ENCODE results near the gene JPT1. TPM values are rescaled to one million over a fixed set of nuclear protein-coding genes. Genes with fewer than 3 reads are reported as not detected.
A peak's percentile ranks its signal among the peaks of the same experiment; 100 is the strongest.

Gene JPT1, protein sequence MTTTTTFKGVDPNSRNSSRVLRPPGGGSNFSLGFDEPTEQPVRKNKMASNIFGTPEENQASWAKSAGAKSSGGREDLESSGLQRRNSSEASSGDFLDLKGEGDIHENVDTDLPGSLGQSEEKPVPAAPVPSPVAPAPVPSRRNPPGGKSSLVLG
- total RNA-seq = 10 to 100 TPM; 15.1 to 23.4 (median 17.7) TPM

DNA sequence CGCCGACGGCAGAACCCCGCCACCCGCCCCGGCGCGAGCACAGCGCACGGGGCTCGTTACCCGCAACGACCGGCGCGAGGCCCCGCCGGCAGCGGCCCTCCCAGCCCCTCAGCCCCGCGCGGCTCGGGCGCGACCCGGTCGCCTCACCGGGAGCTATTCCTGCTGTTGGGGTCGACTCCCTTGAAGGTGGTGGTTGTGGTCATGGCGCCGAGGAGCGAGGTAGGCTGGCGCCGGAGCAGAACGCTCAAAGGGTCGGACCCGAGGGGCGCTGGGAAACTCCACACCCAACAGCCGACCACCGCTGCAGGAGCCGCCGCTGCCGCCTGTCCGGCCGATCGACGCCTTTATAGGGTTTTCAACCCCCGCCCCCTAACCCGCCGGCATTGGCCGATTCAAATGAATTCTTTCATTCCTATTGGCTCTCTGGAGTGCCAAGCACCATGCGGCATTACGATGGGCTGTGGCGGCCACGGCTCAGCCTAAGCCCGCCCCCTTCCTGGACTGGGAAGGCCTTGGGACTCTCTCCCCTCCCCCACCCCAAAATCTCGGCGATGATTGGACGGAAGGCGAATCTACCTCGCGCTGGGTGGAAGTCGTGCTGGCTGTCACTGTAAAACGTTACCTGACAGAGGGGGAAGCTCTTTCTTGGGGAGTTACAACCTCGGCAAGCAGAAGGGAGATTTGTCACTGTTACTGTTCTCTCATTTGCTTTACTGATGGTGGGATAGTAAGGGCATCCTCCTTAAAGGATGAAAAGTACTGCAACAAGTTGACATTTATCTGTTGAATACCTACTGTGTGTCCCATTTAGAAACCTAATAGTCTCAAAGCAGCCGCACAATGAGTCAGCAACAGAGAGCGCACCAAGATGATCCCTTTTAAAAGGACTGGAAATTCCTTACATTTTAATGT is at the start of gene JPT1:
Gene JPT1, minus strand, starts transcription at position 318 of the 912 bp plus-strand sequence. Its CDS starts 115 bp downstream, at position 203.
- Histone ChIP-seq H3K36me3 (no peaks in the 10 kb centered on the region), H3K9me3 (no peaks in the 10 kb centered on the region), H3K27ac (peak within 1 kb of the TSS in 1 of 3 donors; percentile 11), H3K27me3 (no peaks in the 10 kb centered on the region), H3K4me1 (peaks cover 10 to 12% of the 10 kb centered on the region in 2 donors), H3K4me3 (replicated peaks in 1 of 3) (peak within 1 kb of the TSS; percentile 30 to 63 (median 39))
- intact Hi-C loops (cut with DNase I) = no loop called here
- WGBS, 2 donors = 5 to 13% methylated on average over 12 to 29 of the region's 67 CpGs
- TF ChIP-seq, protein P1, sequence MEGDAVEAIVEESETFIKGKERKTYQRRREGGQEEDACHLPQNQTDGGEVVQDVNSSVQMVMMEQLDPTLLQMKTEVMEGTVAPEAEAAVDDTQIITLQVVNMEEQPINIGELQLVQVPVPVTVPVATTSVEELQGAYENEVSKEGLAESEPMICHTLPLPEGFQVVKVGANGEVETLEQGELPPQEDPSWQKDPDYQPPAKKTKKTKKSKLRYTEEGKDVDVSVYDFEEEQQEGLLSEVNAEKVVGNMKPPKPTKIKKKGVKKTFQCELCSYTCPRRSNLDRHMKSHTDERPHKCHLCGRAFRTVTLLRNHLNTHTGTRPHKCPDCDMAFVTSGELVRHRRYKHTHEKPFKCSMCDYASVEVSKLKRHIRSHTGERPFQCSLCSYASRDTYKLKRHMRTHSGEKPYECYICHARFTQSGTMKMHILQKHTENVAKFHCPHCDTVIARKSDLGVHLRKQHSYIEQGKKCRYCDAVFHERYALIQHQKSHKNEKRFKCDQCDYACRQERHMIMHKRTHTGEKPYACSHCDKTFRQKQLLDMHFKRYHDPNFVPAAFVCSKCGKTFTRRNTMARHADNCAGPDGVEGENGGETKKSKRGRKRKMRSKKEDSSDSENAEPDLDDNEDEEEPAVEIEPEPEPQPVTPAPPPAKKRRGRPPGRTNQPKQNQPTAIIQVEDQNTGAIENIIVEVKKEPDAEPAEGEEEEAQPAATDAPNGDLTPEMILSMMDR (IDR thresholded peaks at IDR 0.05) = peak in 1 of 6 experiments; percentile 8
- TF ChIP-seq POLR2A (IDR thresholded peaks at IDR 0.05) = peak; percentile 94 to 99
- peak; percentile 99 for DNase-seq

DNA sequence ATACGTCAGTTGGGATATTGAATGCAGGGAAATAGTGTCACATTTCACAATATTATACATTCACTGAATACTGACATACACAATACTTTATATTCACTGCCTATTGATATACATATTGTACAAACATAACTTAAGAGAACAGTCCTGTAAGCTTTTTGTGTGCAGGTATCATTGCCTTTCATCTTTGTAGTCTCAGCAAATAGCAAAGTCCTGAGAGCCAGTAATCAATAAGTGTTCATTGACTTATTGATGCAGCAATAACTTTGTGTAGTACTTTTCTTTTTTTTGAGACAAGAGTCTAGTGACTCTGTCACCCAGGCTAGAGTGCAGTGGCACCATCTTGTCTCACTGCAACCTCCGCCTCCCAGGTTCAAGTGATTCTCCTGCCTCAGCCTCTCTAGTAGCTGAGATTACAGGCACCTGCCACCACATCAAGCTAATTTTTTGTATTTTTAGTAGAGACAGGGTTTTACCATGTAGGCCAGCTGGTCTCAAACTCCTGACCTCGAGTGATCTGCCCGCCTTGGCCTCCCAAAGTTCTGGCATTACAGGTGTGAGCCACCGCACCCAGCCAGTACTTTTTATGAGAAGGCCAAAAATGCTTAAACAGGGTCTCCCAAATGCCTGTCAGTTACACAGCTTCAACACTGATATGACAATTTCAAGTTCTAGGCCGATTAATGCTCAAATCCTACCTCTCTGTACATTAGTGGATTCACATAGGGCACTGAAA is 45.7 kb upstream of the JPT1 start:
- Histone ChIP-seq H3K27me3 (no peaks in the 10 kb centered on the region), H3K9me3 (no peaks in the 10 kb centered on the region), H3K4me3 (replicated peaks in 1 of 3) (no peak overlapping the region), H3K27ac (no peak overlapping the region), H3K4me1 (peaks cover 0 to 5% of the 10 kb centered on the region in 2 donors), H3K36me3 (no peaks in the 10 kb centered on the region)
- intact Hi-C loops (cut with DNase I) = loop anchor here (5.0 kb wide), 1 partner anchor 238 kb away; no protein-coding TSS in a partner anchor
- TF ChIP-seq, protein P1 (IDR thresholded peaks at IDR 0.05) = no peak
- TF ChIP-seq POLR2A (IDR thresholded peaks at IDR 0.05) = no peak
- WGBS, 2 donors = 90 to 94% methylated on average over 6 of the region's 6 CpGs
- DNase-seq = no peak

DNA sequence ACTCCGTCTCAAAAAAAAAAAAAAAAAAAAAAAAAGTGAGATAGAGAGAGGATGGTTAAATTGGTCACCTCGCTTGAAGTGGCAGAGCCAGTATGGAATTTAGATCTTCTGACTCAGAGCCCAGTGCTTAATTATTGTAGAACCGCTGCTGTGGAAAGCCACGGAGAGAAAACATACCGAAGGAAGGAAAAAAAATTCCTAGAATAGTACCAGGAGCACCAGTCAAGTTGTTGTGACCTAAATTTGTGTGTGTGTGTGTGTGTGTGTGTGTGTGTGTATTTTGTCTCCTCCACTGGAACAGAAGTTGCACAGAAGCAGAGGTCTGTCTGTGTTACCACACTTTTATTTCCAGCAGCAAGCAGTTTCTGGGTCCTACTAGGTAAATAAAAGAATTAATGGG is 40.6 kb upstream of the JPT1 start:
- no peak overlapping the region for H3K27ac ChIP-seq
- no peak overlapping the region for H3K4me3 ChIP-seq (replicated peaks in 1 of 3)
- intact Hi-C loops (cut with DNase I) = no loop called here
- H3K36me3 ChIP-seq = no peaks in the 10 kb centered on the region
- 51 to 53% methylated on average over 4 of the region's 5 CpGs for WGBS, 2 donors
- no peak for DNase-seq
- TF ChIP-seq POLR2A (IDR thresholded peaks at IDR 0.05) = no peak
- TF ChIP-seq, protein P1 (IDR thresholded peaks at IDR 0.05) = no peak
- no peaks in the 10 kb centered on the region for H3K4me1 ChIP-seq
- H3K9me3 ChIP-seq = no peaks in the 10 kb centered on the region
- no peaks in the 10 kb centered on the region for H3K27me3 ChIP-seq

DNA sequence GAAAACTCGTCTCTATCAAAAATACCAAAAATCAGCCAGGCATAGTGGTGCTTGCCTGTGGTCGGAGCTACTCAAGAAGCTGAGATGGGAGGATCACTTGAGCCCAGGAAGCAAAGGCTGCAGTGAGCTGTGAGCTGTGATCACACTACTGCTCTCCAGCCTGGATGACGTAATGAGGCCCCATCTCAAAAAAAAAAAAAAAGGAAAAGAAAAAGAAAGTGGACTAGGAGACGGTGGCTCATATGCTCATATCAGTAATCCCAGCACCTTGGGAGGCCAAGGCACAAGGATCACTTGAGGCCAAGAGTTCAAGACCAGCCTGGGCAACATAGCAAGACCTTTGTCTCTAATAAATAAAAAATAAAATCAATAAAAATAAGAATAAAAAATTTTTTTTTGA is 37.3 kb upstream of the JPT1 start:
- H3K27me3 ChIP-seq = no peaks in the 10 kb centered on the region
- no peaks in the 10 kb centered on the region for H3K4me1 ChIP-seq
- H3K4me3 ChIP-seq (replicated peaks in 1 of 3) = no peak overlapping the region
- TF ChIP-seq, protein P1 (IDR thresholded peaks at IDR 0.05) = no peak
- no peak for TF ChIP-seq POLR2A (IDR thresholded peaks at IDR 0.05)
- no peaks in the 10 kb centered on the region for H3K36me3 ChIP-seq
- intact Hi-C loops (cut with DNase I) = no loop called here
- 22% methylated on average over 4 of the region's 4 CpGs for WGBS, 2 donors
- H3K9me3 ChIP-seq = no peaks in the 10 kb centered on the region
- H3K27ac ChIP-seq = no peak overlapping the region
- DNase-seq = peak; percentile 52 to 61
